ENCODE results near the gene LRRC8B.

The LRRC8B gene

DNA sequence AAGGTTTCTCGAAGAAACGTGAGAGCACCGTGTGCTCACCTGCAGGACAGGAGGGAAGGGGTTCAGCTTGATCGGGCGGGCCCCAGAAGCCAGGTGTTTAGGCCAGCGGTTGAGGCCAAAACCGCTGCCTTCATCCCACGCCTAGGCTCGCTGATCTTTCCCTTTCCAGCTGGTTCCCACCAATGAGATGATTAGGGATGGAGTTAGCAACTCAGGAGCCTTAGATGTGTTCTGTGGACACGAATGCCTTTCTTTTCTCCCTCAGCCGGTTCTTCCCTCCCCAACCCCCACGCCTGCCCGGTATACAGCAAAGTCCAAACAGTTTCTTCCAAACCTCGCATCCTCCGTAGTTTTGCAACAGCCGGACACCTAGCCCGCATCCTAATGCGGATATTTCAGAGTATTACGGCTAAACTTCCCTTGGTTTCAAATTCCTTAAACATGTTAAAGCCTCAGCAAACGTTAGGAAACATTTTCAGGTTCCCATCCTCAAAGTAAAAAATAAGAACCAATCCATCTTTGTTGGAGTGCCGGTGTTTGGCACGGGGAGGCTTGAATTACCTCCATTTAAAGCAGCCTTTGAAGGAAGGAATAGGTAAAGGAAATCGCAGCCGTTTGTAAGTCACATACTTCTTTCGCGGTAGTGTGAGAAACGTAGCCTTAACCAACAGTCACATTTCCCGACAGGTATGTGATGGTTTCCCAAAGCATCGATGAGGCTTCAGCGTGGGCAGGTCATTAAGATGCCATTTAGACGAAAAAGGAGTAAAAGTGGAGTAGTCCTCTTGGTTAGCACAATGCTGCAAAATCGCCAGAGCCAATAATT is 109.4 kb downstream of the LRRC8B start:
- peak; percentile 62 for DNase-seq (ENCODE audit: low spot score)

DNA sequence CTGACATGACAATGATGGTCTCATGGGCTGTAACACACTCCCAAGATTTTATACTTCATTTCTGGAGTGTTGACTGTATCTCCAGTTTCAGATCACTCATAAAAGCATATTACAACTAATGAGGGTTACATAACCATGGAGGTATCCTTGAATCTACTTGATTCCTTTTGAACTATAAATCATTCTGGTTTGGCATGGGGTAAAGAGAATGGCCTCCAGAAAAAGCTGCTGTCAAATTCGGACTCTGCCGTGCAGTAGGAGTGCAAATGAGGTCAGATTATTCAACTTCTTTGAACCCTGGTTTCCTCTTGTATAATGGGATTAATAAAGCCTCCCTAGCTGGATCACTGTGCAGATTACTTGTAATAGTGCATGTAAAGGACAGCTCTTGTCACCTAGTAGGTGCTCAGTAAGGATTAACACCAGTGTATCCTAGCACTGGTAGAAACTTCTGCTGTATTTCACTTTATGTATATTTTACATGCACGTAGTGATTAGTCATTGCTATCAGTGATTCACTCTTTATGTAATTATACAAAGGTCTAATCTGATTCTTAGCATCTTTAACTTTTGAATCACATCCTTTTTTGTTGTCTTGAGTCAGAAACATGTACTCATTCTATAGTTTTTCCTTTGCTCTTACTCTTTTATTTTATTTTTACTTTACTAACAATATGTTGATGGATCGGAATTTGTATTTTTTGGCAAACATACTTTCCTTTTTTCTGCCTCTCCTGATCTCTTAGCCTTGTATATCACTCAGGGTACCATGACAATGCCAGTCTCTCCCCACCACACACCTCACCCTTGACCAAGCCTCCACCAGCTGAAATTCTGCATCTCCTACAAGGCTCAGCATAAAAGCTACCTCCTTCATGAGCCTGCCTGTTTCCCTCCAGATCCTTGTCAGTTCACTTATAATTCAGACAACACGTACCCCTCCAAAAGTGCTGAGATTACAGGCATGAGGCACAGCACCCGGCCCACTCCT is 111.5 kb downstream of the LRRC8B start:
- peak; percentile 97 for DNase-seq (ENCODE audit: low spot score)

DNA sequence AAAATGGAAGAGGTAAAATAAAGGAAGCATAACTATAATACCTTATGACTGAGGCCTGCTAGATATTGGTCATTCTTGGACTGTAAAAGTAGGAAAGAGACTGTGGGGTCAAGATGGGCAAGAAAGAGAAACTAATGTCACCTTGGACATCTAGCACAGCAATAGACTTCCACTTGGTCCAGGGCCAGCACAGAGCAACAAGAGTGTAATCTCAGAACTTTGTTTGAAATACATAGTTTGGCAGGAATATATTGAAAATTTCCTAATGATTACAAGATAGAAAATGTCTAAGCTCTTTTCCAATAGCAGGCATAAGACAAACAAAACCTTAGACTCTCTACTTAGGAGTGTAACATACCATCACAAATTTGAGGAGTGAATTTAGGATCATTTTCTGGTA is 112.9 kb downstream of the LRRC8B start:
- no peak for DNase-seq (ENCODE audit: low spot score)

DNA sequence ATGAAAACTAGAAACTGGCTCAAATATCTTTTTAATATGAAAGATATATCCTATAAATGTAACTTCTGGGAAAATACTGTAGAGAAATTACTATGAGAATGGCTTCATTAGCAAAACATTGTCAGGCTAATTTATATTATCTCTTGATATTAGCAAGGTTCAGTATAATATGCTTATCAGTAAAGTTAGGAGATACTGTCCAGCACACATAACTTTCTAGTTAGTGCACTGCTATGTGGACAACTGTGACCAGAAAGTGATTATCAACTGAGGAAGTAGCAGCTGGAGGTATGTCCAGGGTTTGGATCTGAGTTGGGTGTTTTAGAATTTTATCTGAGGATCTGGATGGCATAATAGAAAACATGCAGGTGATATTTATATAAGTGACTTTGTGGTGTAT is 115.8 kb downstream of the LRRC8B start:
- DNase-seq (ENCODE audit: low spot score): no peak

DNA sequence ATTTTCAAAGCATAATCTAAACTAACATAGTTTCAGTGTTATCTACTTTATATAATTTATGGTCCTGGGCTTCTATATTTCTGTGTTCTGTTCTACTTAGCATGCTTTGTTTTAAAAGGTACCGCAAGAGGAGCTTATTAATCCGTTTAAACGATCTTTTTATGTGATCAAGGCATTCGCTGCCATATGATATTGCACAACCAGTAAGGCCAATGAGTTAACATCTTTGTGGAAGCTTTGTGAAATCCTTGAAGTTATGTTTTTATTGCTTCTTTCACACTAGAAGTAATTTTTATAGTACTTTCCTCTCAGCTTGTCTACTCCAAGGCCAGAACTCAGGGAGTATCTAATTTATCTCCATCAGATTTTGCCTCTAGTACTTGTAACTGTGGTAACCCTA is 117.2 kb downstream of the LRRC8B start:
- no peak for DNase-seq (ENCODE audit: low spot score)

- no peak for DNase-seq (ENCODE audit: low spot score)
These were observed 118.9 kb downstream of the LRRC8B start for GRCh38 chr1:89643577-89643976.

GRCh38 chr1:89644119-89644814 is 119.6 kb downstream of the LRRC8B start:
- no peak for DNase-seq (ENCODE audit: low spot score)

- DNase-seq (ENCODE audit: low spot score): no peak
These were observed 121.6 kb downstream of the LRRC8B start for GRCh38 chr1:89646259-89646658.
